Measurements from ENCODE around the gene NFKBIB.

Gene NFKBIB

GRCh38 chr19:38918526-38918925, 18.8 kb downstream of the NFKBIB start:
- TF ChIP-seq CTCF (conservative IDR thresholded peaks at IDR 0.05), result no peak
- TF ChIP-seq ZFX (IDR thresholded peaks at IDR 0.05), result no peak
- H3K27ac ChIP-seq, result no peak overlapping the region

GRCh38 chr19:38919837-38920601, 20.2 kb downstream of the NFKBIB start:
- H3K27ac ChIP-seq, result no peak overlapping the region
- TF ChIP-seq CTCF (conservative IDR thresholded peaks at IDR 0.05) (no peak), ZFX (IDR thresholded peaks at IDR 0.05) (no peak)

- TF ChIP-seq ZFX (IDR thresholded peaks at IDR 0.05) (no peak), CTCF (conservative IDR thresholded peaks at IDR 0.05) (no peak)
- H3K27ac ChIP-seq, result no peak overlapping the region
Measured at GRCh38 chr19:38920602-38921419, 21.0 kb downstream of the NFKBIB start.

GRCh38 chr19:38921420-38922274, 21.9 kb downstream of the NFKBIB start:
- no peak for TF ChIP-seq CTCF (conservative IDR thresholded peaks at IDR 0.05)
- TF ChIP-seq ZFX (IDR thresholded peaks at IDR 0.05), result no peak
- no peak overlapping the region for H3K27ac ChIP-seq

GRCh38 chr19:38922482-38922881, 22.7 kb downstream of the NFKBIB start:
- no peak overlapping the region for H3K27ac ChIP-seq
- TF ChIP-seq ZFX (IDR thresholded peaks at IDR 0.05) (no peak), CTCF (conservative IDR thresholded peaks at IDR 0.05) (no peak)

GRCh38 chr19:38924388-38924787, 24.6 kb downstream of the NFKBIB start:
- TF ChIP-seq ZFX (IDR thresholded peaks at IDR 0.05) (no peak), CTCF (conservative IDR thresholded peaks at IDR 0.05) (no peak)
- no peak overlapping the region for H3K27ac ChIP-seq

All from C4-2B (cell line).